Memory B cell (primary cell): ENCODE measurements around the gene GGCX.

Experiments
- ATAC-seq: fragments of 150-1000 bp; cut with Tn5 transposase; 2 replicates; pipeline ENCODE4 v1.10.0; 2021; ENCODE audit warnings: low read depth, mild to moderate bottlenecking, moderate library complexity
- DNase-seq, 2 donors: peaks; one replicate each; pipeline ENCODE4 v3.0.0; 2022; ENCODE audit warnings: low spot score in 2 of 2
- H3K27ac Mint-ChIP-seq: one replicate; pipeline ENCODE4 v1.8.0; 2022; ENCODE audit warnings: mild to moderate bottlenecking, moderate library complexity, mixed read lengths
- H3K27me3 Mint-ChIP-seq: one replicate; pipeline ENCODE4 v1.8.0; 2022; ENCODE audit warnings: mixed read lengths
- H3K36me3 Mint-ChIP-seq: one replicate; pipeline ENCODE4 v1.8.0; 2022; ENCODE audit warnings: mild to moderate bottlenecking, mixed read lengths
- H3K4me1 Mint-ChIP-seq: one replicate; pipeline ENCODE4 v1.8.0; 2022; ENCODE audit warnings: mixed read lengths
- H3K4me3 Mint-ChIP-seq: one replicate; pipeline ENCODE4 v1.8.0; 2022; ENCODE audit warnings: mild to moderate bottlenecking, moderate library complexity, mixed read lengths
- H3K9me3 Mint-ChIP-seq: one replicate; pipeline ENCODE4 v1.8.0; 2022; ENCODE audit warnings: mixed read lengths

GGCX gene

GRCh38 chr2:85536479-85536878 lies 24.8 kb downstream of the GGCX start:
- peaks cover 11% of the 10 kb centered on the region for H3K4me1 Mint-ChIP-seq
- no peak overlapping the region for H3K4me3 Mint-ChIP-seq

GRCh38 chr2:85534881-85535280 lies 26.4 kb downstream of the GGCX start:
- DNase-seq (no peak), ATAC-seq (no peak)
- peaks cover 7% of the 10 kb centered on the region for H3K4me1 Mint-ChIP-seq
- peak overlapping the region; percentile 11 for H3K27ac Mint-ChIP-seq
- no peak overlapping the region for H3K4me3 Mint-ChIP-seq
- H3K36me3 Mint-ChIP-seq = no peaks in the 10 kb centered on the region
- H3K9me3 Mint-ChIP-seq = no peaks in the 10 kb centered on the region
- no peaks in the 10 kb centered on the region for H3K27me3 Mint-ChIP-seq

More at GRCh38 chr2:85536479-85536878, 24.8 kb downstream of the GGCX start:
- DNase-seq = no peak
- Mint-ChIP-seq H3K27ac (peak overlapping the region; percentile 15), H3K9me3 (no peaks in the 10 kb centered on the region), H3K36me3 (no peaks in the 10 kb centered on the region), H3K27me3 (no peaks in the 10 kb centered on the region)
- ATAC-seq = no peak

GRCh38 chr2:85534099-85534498 lies 27.2 kb downstream of the GGCX start:
- DNase-seq = no peak
- H3K27ac Mint-ChIP-seq = peak overlapping the region; percentile 11

GRCh38 chr2:85531589-85531988 lies 29.7 kb downstream of the GGCX start:
- no peaks in the 10 kb centered on the region for H3K36me3 Mint-ChIP-seq
- ATAC-seq (no peak), DNase-seq (no peak)
- no peaks in the 10 kb centered on the region for H3K4me1 Mint-ChIP-seq
- no peaks in the 10 kb centered on the region for H3K9me3 Mint-ChIP-seq
- no peak overlapping the region for H3K4me3 Mint-ChIP-seq
- H3K27ac Mint-ChIP-seq = no peak overlapping the region
- H3K27me3 Mint-ChIP-seq = peaks cover 8% of the 10 kb centered on the region

More at GRCh38 chr2:85534099-85534498, 27.2 kb downstream of the GGCX start:
- H3K4me1 Mint-ChIP-seq = peaks cover 7% of the 10 kb centered on the region
- no peaks in the 10 kb centered on the region for H3K36me3 Mint-ChIP-seq
- H3K9me3 Mint-ChIP-seq = no peaks in the 10 kb centered on the region
- no peak overlapping the region for H3K4me3 Mint-ChIP-seq
- no peak for ATAC-seq
- peaks cover under 1% of the 10 kb centered on the region for H3K27me3 Mint-ChIP-seq

GRCh38 chr2:85529809-85530208 lies 31.5 kb downstream of the GGCX start:
- DNase-seq (no peak), ATAC-seq (no peak)
- Mint-ChIP-seq H3K27ac (no peak overlapping the region), H3K36me3 (no peaks in the 10 kb centered on the region), H3K4me1 (no peaks in the 10 kb centered on the region), H3K4me3 (no peak overlapping the region), H3K27me3 (peaks cover 9% of the 10 kb centered on the region), H3K9me3 (no peaks in the 10 kb centered on the region)

- H3K4me1 Mint-ChIP-seq = peaks cover 3% of the 10 kb centered on the region
These were observed 32.9 kb downstream of the GGCX start for GRCh38 chr2:85528355-85528754.

GRCh38 chr2:85527787-85528186 lies 33.5 kb downstream of the GGCX start:
- H3K36me3 Mint-ChIP-seq = no peaks in the 10 kb centered on the region
- H3K4me1 Mint-ChIP-seq = peaks cover 3% of the 10 kb centered on the region
- no peaks in the 10 kb centered on the region for H3K9me3 Mint-ChIP-seq
- H3K4me3 Mint-ChIP-seq = no peak overlapping the region
- ATAC-seq (no peak), DNase-seq (no peak)
- H3K27me3 Mint-ChIP-seq = peaks cover 9% of the 10 kb centered on the region
- H3K27ac Mint-ChIP-seq = no peak overlapping the region

More at GRCh38 chr2:85528355-85528754, 32.9 kb downstream of the GGCX start:
- H3K4me3 Mint-ChIP-seq = no peak overlapping the region
- H3K9me3 Mint-ChIP-seq = no peaks in the 10 kb centered on the region
- no peak for ATAC-seq
- no peak for DNase-seq
- H3K27me3 Mint-ChIP-seq = peaks cover 9% of the 10 kb centered on the region
- no peaks in the 10 kb centered on the region for H3K36me3 Mint-ChIP-seq
- H3K27ac Mint-ChIP-seq = no peak overlapping the region

GRCh38 chr2:85525567-85525966 lies 35.7 kb downstream of the GGCX start:
- Mint-ChIP-seq H3K36me3 (no peaks in the 10 kb centered on the region), H3K4me3 (no peak overlapping the region), H3K27me3 (peaks cover 9% of the 10 kb centered on the region), H3K27ac (no peak overlapping the region), H3K4me1 (peaks cover 3% of the 10 kb centered on the region), H3K9me3 (no peaks in the 10 kb centered on the region)
- ATAC-seq = no peak
- no peak for DNase-seq

GRCh38 chr2:85525029-85525428 lies 36.3 kb downstream of the GGCX start:
- DNase-seq (no peak), ATAC-seq (no peak)
- H3K27ac Mint-ChIP-seq = no peak overlapping the region
- peaks cover 3% of the 10 kb centered on the region for H3K4me1 Mint-ChIP-seq
- H3K36me3 Mint-ChIP-seq = no peaks in the 10 kb centered on the region
- H3K27me3 Mint-ChIP-seq = peaks cover 9% of the 10 kb centered on the region
- no peaks in the 10 kb centered on the region for H3K9me3 Mint-ChIP-seq
- no peak overlapping the region for H3K4me3 Mint-ChIP-seq

GRCh38 chr2:85524336-85524908 lies 36.9 kb downstream of the GGCX start:
- peaks cover 9% of the 10 kb centered on the region for H3K27me3 Mint-ChIP-seq
- peaks cover 3% of the 10 kb centered on the region for H3K4me1 Mint-ChIP-seq
- no peak overlapping the region for H3K4me3 Mint-ChIP-seq
- ATAC-seq = peak; percentile 34
- H3K27ac Mint-ChIP-seq = no peak overlapping the region
- H3K9me3 Mint-ChIP-seq = no peaks in the 10 kb centered on the region
- no peaks in the 10 kb centered on the region for H3K36me3 Mint-ChIP-seq
- no peak for DNase-seq

GRCh38 chr2:85523903-85524335 lies 37.4 kb downstream of the GGCX start:
- H3K27me3 Mint-ChIP-seq = peaks cover 7% of the 10 kb centered on the region
- DNase-seq (no peak), ATAC-seq (no peak)
- H3K27ac Mint-ChIP-seq = no peak overlapping the region
- peaks cover 3% of the 10 kb centered on the region for H3K4me1 Mint-ChIP-seq
- no peaks in the 10 kb centered on the region for H3K36me3 Mint-ChIP-seq
- no peak overlapping the region for H3K4me3 Mint-ChIP-seq
- no peaks in the 10 kb centered on the region for H3K9me3 Mint-ChIP-seq

- Mint-ChIP-seq H3K4me3 (no peak overlapping the region), H3K36me3 (no peaks in the 10 kb centered on the region), H3K4me1 (peaks cover 3% of the 10 kb centered on the region), H3K27ac (no peak overlapping the region), H3K9me3 (no peaks in the 10 kb centered on the region), H3K27me3 (peaks cover 7% of the 10 kb centered on the region)
- no peak for DNase-seq
- no peak for ATAC-seq
These were observed 38.0 kb downstream of the GGCX start for GRCh38 chr2:85523062-85523902.

- Mint-ChIP-seq H3K9me3 (no peaks in the 10 kb centered on the region), H3K4me3 (no peak overlapping the region), H3K27ac (no peak overlapping the region), H3K27me3 (peaks cover 4% of the 10 kb centered on the region), H3K36me3 (no peaks in the 10 kb centered on the region), H3K4me1 (peaks cover 3% of the 10 kb centered on the region)
- DNase-seq (no peak), ATAC-seq (no peak)
These were observed 39.1 kb downstream of the GGCX start for GRCh38 chr2:85522090-85522647.

- H3K27me3 Mint-ChIP-seq = peaks cover 4% of the 10 kb centered on the region
- no peak overlapping the region for H3K27ac Mint-ChIP-seq
These were observed 44.5 kb downstream of the GGCX start for GRCh38 chr2:85516653-85517389.

More at GRCh38 chr2:85516653-85517389, 44.5 kb downstream of the GGCX start:
- no peaks in the 10 kb centered on the region for H3K36me3 Mint-ChIP-seq
- DNase-seq = no peak
- no peak overlapping the region for H3K4me3 Mint-ChIP-seq
- no peaks in the 10 kb centered on the region for H3K4me1 Mint-ChIP-seq
- no peak for ATAC-seq
- H3K9me3 Mint-ChIP-seq = no peaks in the 10 kb centered on the region
